GM21367 (cell line): ENCODE data around the gene ZBTB16.

Experiments
- ATAC-seq: cut with Tn5 transposase; IDR thresholded peaks from one replicate; pipeline ENCODE4 v1.9.1; 2021; ENCODE audit not compliant: unreplicated experiment

ZBTB16 gene

DNA sequence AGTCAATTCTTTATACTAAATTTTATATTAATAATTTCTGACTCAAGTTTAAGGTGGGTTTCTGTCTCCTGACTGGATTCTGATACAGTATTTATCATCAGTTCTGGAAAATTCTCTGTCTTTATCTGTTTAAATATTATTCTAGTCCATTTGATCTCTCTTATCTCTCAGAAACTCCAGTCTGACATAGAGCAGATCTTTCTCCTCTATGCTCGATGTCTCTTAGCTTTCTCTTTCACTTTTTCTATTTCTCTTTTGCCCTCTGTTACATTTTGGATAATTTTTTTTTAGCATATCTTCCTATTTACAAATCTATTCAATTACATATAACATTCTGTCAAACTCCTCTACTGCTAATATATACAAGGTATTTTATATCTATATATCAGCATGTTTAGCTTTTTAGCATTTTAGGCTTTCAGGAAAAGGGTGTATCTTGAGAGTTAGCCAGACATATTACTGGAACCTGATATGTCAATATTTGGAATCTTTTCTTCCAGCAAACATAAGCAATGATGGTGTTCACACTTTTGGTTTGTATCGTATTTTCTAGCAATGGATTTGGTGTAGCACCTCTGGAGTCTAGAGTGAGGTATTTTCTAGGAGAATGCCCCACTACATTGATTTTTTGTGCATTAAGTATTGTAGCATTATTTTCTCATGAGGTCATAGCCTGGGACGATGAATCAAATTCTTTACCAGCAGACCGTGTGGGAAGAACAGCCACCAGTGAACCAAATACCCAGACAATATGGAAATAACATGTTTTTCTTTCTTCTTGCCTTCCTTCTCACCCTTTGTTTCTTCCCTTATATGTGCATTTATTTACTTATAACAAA lies 232.6 kb downstream of the ZBTB16 start:
- ATAC-seq: no peak

DNA sequence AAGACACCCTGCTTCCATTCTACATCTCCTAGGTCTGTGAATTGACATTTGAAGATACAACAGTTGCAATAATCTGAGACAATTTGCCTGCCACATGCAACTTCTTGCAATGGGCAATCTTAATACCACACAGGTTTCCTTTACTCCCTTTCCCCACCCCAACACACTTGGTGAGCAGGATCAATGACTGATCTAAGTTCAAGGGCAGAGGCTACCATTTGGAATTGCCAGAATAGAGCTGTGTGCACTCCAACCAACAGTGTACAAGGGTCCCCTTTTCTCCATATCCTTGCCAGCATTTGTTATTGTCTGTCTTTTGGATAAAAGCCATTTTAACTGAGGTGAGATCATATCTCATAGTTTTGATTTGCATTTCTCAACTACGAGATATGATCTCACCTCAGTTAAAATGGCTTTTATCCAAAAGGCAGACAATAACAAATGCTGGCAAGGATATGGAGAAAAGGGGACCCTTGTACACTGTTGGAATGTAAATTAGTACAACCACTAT lies 233.7 kb downstream of the ZBTB16 start:
- no peak for ATAC-seq

DNA sequence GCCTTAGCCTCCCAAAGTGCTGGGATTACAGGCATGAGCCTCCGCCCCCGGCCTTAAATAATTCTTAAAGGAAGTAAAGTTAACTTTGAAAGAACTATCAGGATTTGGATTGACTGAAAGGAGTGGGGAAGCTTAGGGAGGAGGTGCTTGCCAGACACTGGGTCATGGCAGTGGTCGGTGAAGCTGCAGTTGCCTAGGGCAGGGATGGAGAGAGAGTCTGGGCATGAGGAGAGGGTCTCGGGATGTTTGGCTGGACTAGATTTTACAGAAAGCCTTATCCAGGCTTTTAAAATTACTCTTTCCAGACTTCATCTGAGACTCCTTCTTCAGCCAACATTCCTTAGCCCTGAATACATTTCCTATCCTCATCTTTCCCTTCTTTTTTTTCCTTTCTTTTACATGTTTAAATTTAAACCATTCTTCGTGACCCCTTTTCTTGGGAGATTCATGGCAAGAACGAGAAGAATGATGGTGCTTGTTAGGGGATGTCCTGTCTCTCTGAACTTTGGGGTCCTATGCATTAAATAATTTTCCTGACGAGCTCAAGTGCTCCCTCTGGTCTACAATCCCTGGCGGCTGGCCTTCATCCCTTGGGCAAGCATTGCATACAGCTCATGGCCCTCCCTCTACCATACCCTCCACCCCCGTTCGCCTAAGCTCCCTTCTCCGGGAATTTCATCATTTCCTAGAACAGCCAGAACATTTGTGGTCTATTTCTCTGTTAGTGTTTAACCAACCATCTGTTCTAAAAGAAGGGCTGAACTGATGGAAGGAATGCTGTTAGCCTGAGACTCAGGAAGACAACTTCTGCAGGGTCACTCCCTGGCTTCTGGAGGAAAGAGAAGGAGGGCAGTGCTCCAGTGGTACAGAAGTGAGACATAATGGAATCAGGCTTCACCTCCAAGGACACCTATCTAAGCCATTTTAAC lies 236.4 kb downstream of the ZBTB16 start, which contains the start of gene NNMT:
TSS of gene NNMT (plus strand) at position 724 of the 929 bp plus-strand sequence. CDS start at position 882, 158 bp downstream.
- no peak for ATAC-seq

DNA sequence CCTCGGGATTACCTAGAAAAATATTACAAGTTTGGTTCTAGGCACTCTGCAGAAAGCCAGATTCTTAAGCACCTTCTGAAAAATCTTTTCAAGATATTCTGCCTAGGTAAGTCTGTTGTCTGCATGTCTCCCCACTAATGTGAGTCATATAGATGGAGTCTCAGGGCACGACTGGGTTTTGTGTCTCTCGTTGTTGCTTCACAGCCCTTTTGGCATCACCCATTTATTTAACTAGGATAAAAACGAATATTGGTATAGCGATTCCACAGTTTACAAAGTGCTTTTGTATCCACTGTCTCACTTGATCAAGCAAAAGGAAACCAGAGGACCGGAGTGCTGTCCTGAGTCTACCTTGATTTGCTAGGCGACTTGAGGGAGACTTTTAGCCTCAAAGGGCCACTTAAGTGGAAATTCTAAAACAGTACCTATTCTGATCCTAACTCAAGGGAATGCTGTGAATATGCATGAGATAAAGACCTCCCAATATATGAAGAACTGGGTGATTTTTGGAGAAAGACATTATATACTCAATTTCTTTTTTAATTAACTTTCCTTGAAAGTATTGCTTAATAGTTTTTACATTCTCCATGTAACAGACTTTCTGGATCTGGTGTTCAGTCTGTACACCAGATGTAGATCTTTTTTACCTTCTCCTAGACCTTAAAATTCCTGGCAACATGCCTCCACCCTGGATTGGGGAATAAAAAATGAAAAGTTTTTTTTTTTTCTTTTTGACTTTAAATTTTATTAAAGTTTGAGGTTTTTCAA lies 237.3 kb downstream of the ZBTB16 start:
- ATAC-seq: no peak

DNA sequence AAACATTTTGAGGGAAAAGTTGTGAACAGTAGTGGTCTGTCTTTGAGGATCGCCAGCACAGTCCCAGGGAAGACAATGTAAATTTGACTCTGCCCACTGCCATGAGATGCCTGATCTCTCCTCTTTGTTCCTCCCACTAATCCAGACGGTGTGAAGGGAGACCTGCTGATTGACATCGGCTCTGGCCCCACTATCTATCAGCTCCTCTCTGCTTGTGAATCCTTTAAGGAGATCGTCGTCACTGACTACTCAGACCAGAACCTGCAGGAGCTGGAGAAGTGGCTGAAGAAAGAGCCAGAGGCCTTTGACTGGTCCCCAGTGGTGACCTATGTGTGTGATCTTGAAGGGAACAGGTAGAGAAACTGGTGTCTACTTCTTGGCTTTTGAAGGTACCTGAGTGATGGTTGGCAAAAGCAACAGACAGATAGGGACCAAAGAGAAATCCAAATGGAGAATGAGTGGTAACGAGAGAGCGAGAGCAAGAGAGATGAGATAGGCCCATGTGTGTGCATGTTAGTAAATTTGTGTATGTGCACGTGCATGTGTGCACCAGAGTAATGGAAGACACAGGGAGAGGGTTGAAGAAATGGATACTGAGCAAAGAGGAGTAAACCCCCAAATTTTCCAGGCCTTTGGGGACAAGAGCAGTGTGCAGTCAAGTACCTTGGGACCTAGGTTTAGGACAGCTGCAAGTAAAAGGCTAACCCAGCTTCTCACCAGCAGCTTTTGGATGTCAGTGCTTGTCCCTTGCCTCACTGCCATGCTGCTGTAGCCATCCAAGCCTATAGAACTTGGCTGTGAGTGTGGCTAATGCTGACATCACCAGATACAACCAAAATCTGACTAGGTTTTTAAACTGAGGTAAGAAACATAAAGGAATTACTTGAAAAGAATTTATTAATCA lies 238.5 kb downstream of the ZBTB16 start:
- no peak for ATAC-seq

DNA sequence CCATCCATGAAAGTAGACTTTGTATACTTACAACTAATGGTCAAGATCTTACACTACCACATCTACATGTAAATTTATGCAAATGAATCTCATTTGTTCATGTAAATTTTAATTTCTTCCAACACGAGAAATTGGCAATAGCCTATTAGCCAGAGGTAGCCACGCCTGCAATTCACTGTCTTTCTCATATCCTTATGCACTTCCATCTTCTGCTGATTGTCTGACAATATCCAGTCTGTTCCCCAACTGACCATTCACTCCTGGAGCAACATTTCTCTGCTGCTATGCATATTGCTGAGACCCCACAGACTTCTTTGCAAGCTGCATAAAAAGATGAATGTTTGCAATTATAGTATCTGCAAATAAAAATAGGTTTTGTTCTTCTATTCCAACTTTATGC lies 239.2 kb downstream of the ZBTB16 start:
- no peak for ATAC-seq
